Amniotic epithelial cell (primary cell): Measurements from ENCODE around the gene NUP50.
A peak's percentile ranks its signal among the peaks of the same experiment; 100 is the strongest.

ENCODE experiments used
- DNase-seq: peaks from one replicate; pipeline ENCODE4 v3.0.0-alpha.2; 2010; ENCODE audit warnings: low read depth

NUP50 gene

DNA sequence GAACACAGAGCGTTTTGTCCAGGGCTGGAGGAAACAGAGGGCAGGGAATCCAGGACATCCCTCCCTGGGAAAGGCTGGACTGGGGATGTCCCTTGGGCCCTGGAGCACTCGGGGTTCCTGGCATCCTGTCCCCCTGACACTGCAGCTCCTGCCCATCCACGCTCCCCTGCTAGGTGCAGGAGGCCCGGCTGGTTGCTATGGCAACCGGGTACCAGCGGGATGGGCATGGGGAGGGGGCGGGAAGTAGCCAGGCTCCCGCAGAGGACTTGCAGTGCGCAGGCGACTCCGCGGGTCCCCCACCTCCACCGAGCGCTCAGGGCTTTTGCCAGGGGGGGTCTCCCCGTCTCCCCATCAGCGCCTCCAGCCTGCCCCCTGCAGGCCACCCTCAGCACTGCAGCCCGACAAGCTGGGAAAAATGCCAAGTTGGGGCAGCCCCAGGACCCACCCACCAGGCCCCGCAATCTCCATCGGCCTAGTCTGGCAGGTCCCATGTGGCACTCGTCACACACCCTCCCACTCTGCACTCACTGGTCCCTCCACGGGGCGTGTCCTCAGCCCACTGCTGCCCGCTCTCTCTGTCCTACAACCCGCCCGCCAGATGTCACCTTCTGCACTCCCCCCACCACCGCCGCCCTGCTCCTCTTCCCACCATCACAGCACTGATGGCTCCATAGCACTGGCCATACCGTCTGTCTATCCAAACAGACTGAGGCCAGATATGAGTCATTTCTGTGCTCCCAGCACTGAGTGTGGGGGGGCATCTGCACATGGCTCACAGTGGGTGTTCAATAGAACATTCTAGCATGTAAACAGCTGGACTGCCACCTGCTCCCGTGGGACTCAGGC lies 45.5 kb downstream of the NUP50 start:
- DNase-seq: peak; percentile 71

- DNase-seq: no peak
These were observed 46.4 kb downstream of the NUP50 start for GRCh38 chr22:45210174-45210573.

DNA sequence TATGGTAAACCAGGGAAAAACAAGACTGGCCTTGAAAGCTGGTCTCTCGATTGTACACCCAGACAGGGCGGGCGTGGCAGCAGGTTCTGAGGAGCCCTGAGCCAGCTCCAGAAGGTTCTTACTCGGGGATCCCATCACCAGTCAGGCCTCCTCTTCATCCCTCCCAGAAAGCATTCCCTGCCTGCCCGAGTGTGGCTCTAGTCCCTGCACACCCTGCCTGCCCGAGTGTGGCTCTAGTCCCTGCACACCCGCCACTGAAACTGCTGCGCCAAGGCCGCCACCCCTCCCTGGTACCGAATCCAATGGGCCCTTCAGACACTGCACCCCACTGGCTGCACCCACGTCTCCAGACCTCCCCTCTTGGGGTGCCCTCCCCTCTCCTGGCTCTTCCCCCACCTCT lies 46.9 kb downstream of the NUP50 start:
- no peak for DNase-seq

- DNase-seq: no peak
These were observed 47.3 kb downstream of the NUP50 start for GRCh38 chr22:45210991-45211390.

DNA sequence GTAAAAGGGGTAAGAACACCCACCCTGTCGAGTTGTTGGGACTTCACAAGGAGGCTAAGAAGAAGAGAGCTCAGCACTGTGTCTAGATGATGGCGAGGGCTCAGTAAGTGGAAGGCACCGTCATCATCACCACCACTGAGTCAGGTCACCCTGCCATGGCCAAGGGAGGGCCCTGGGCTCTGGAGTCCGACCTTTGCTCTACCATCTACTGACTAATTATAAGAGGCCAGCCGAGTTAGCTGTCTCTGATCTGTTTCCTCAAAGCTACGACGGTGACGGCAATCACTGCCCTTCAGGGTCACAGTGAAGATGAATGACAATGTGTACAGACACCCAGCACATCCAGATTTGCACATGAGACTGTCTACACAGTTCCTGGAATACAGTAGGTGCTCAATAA lies 47.7 kb downstream of the NUP50 start:
- DNase-seq: no peak

- DNase-seq: no peak
These were observed 48.1 kb downstream of the NUP50 start for GRCh38 chr22:45211848-45212247.

GRCh38 chr22:45212306-45212709 lies 48.6 kb downstream of the NUP50 start:
- peak; percentile 76 for DNase-seq

DNA sequence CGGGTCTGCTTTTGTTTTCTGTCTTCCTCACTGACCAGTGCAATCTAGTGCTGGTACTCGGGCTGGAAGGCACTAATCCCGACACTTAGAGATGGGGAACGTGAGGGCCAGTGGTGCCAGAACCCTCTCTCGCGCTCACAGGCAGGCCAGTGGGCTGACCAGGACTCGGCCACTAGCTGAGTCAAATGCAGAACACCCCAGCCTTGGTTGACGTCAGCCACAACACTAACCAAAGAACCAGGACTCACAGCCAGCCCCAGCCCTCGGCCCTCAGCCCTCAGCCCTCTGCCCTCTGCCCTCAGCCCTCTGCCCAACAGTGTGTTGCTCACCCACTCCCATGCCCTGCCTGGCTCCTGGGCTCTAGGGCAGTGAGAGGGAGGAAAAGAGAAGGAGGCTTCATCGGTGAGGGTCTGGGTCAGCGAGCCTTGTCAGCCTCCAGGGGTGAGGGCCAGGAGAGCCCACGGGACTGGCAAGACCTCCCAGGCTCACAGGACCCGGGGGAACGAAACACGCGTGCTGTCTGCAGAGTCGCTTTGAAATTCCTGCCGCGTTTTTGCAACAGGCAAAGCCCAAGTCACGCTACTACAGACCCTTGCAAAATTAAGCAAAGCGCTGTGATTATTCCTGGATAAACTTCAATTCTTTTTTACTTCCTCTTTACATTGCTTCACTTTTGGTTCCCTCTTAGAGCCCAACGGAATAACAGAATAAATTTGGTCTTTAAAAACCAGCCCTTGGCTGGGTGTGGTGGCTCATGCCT lies 49.4 kb downstream of the NUP50 start:
- peak; percentile 53 for DNase-seq

DNA sequence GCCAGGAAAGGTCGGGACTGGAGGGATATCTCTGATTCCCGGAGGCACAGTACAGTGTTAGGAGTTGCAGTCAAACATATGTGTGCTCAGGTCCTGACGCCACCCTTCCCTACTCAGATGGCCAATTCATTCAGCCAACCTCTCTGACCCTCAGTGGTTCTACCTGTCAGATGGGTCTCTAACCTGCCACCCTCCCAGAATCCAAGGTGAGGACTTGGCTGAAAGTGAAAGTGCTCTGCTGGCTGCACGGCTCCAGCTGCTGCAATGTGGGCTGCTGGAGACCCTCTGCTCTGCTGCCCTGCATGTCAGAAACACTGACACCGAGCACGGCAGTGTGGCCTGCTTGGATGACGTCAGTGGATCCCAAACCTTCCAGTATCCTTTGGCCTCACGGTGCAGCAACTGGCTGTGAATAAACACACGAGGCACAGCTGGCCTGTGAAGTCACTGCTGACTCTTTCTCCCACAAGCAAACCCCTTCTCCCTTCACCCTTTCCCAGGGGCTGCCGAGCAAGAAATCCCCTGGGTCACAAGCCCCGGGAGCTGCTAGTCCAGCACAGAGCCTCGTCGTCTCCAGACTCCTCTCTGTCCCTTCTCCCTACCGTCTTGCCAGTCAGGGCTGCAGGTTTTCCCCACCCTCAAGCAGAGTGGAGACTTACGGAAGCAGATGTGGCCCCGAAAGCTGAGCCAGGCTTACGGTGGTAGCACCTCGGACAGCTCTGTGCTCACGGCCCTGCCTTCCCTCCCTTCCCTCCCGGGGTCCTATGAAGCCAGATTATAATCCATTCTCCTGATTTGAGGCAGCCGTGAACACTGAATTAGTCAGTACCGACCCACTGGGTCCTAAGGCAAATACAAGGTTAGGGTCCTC lies 52.6 kb downstream of the NUP50 start:
- DNase-seq: peak; percentile 52

GRCh38 chr22:45217345-45217744 lies 53.6 kb downstream of the NUP50 start:
- DNase-seq: no peak

GRCh38 chr22:45217806-45218205 lies 54.1 kb downstream of the NUP50 start:
- no peak for DNase-seq

GRCh38 chr22:45218976-45219375 lies 55.3 kb downstream of the NUP50 start:
- no peak for DNase-seq

DNA sequence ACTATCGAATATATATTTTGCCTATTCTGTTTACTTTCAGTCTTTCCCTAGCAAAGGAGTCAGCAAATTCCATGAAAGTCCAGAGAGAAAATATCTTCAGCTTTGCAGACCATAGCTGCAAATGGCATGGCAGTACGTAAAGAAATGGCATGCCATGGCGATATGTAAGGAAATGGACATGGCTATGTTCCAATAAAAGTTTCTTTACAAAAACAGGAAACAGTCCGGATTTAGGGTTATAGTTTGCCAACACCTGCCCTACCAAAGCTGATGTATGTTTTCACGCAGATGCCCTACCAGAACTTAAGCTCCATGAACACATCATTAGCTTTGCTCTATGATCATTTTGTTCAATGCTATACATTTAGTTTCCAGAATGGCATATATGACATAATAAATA lies 57.5 kb downstream of the NUP50 start:
- DNase-seq: no peak

GRCh38 chr22:45223304-45224117 lies 59.8 kb downstream of the NUP50 start:
- peak; percentile 16 for DNase-seq

DNA sequence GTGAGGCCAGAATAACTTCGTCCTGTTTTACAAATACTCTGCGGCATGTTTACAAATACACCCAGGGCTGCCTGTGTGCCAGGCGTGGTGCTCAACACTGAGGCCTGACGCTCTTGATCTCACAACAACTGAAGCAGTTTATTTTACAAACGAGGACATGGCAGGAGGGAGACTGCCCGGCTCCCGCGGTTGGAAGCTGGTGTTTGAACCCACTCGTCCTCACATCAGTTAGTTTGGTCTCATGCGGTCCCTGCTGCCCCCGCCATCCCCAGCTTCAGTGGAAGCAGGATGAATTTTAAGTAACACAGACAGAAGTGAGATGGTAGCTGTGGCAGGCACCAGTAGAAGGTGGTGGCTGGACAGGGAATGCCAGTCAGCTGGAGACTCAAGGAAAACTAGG lies 60.6 kb downstream of the NUP50 start:
- DNase-seq: no peak

GRCh38 chr22:45224988-45225731 lies 61.4 kb downstream of the NUP50 start:
- no peak for DNase-seq

DNA sequence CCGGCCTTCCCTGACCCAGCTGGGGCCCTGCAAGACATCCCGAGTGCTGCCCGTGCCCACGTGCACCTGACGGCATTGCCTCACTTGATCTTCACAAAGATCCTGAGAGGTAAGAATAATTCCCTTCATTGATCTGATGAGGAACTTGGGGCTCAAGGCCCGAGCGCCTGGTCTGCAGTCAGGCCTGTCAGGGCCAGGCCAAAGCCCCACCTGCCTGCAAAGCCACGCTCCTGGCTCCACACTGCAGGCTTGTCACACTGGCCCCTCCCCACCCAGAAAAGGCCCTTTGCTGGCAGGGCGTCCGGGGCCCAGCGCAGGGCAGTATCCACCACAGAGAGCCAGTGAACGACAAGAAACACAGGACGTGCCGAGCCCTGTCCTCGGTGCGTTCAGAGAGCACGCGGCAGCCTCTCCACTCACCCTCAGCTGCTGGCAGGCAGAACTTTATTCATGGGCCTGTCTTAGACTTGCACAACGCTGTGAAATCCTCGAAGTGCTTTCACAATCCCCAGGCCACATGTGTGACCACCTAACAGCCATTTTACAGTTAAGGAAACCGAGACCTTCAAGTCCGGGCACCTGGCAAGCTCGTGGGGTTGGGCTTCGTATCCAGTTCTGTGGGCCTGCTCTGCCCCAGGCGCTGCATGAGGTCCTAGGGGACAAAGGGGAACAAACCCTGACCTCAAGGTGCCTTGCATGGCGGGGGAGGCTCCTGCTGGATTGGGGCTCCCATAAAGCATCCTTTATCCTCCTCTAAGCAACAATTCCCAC lies 62.2 kb downstream of the NUP50 start:
- peak; percentile 91 for DNase-seq

GRCh38 chr22:45226503-45227186 lies 62.9 kb downstream of the NUP50 start:
- DNase-seq: peak; percentile 44

GRCh38 chr22:45227645-45228400 lies 64.1 kb downstream of the NUP50 start:
- no peak for DNase-seq
